GM12892 (cell line): ENCODE measurements around the gene ZBTB16.

Experiments
- POLR2A ChIP-seq: IDR thresholded peaks from 2 replicates; pipeline ENCODE4 v1.6.1; 2011; ENCODE audit warnings: low read depth, low read length, control low read depth
- POLR2AphosphoS5 ChIP-seq: IDR thresholded peaks from 2 replicates; pipeline ENCODE4 v1.6.1; 2011; ENCODE audit warnings: low read depth, low read length, control low read depth

DNA sequence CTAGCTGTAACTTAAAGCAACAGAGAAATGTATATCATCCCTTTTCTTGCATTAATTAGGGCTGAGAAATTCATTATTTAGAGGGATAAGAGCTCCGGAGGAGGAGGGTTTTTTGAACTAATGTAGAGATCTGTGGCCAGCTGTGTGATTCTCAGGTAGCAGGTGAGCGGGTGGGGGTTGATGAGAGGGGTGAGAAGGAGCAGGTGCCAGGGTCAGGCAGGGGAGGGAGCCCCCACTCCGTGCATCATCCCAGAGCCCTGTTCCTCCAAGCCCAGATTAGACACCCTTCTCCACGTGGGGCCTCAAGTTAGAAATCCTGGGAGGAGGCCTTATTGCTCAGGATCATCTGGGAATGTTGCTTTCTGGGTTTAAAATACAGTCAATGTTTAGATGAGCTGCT, 24.9 kb downstream of the ZBTB16 start:
- TF ChIP-seq POLR2AphosphoS5 (no peak), POLR2A (no peak)
